Activated CD8-positive, alpha-beta memory T cell treated with anti-CD3 and anti-CD28 coated beads, Interleukin-2, amount 50 U/mL, for 24 hours (primary cell): ENCODE results near the gene IL3RA.
"Not testable (repeated sequence)": the region's sequence is repeated elsewhere in the genome, so short reads cannot be mapped to it uniquely, and the experiment has no call there.

Source experiments
- DNase-seq: peaks from one replicate; pipeline ENCODE4 v3.0.0-alpha.2; 2020; ENCODE audit errors: extremely low read depth

The IL3RA gene

DNA sequence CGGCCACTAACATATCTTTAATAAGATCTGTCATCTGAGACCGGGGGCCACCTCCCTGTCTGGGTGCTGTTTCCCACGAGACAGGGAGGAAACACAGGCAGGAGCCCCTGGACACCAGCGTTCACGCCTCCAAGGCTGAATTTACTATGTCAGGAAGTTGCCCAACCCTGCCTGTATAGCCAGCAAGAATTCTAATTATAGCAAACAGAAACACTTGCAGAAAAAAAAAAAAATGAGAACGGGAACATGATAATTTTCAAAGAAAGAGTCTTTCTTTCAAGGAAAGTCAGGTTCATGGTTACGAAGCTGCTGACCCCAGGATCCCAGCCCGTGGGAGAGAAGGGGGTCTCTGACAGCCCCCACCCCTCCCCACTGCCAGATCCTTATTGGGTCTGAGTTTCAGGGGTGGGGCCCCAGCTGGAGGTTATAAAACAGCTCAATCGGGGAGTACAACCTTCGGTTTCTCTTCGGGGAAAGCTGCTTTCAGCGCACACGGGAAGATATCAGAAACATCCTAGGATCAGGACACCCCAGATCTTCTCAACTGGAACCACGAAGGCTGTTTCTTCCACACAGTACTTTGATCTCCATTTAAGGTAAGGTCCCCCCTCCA, at the start of gene IL3RA:
TSS of gene IL3RA (plus strand) at position 455 of the 613 bp plus-strand sequence. CDS start 4,981 bp downstream, outside the sequence.
- DNase-seq = no peak

GRCh38 chrX:1289535-1289934, 47.0 kb upstream of the IL3RA start:
- DNase-seq = no peak

GRCh38 chrX:1291110-1291740, 45.4 kb upstream of the IL3RA start:
- DNase-seq = no peak

DNA sequence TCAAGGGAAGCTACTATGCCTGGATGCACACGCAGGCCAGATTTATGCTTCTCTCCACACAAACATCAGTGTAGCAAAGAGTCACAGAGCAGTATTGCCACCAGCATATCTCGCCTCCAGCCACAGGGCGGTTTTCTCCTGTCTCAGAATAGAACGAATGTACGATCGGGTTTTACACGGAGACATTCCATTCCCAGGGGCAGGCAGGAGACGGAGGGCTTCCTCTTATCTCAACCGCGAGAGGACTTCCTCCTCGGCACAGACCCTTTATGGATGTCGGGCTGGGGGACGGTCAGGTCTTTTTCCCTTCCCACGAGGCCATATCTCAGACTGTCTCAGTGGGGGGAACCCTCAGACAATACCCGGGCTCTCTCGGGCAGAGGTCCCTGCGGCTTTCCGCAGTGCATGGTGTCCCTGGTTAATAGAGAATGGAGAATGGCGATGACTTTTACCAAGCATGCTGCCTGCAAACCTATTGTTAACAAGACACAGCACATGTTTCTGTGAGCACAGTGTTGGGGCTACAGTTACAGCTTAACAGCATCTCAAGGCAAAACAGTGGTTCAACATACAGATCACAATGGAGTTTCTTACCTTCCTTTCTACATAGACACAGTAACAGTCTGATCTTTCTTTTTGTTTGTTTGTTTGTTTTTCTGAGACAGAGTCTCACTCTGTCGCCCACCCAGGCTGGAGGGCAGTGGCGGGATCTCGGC, 43.9 kb upstream of the IL3RA start:
- no peak for DNase-seq

DNA sequence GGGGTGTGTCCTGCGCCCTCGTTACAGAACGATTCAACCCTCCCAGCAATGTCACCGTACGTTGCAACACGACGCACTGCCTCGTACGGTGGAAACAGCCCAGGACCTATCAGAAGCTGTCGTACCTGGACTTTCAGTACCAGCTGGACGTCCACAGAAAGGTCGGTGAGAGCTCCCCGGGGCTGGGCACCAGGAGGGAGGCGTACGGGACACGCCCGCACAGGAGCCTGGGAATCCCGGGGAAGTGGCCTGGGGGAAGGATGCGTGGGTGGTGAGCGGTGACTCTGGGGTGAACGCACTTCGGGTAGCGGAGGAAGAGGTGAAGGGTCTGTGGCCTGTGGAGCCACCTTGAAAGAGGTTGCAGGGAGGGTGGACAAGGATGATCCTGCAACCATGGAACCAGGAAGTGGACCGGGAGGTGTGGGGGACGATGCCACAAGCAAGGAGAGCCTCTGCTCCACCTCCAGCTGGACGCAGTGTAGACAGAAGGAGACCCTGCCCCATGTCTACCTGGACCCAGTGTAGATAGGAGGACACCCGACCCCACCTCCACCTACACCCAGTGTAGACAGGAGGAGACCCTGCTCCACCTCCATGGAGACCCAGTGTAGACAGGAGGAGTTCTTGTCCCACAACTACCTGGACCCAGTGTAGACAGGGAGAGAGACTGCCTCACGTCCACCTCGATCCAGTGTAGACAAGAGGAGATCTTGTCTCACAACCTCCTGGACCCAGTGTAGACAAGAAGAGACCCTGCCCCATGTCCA, 42.1 kb upstream of the IL3RA start:
- DNase-seq = no peak

GRCh38 chrX:1295550-1295949, 41.0 kb upstream of the IL3RA start:
- DNase-seq = no peak

DNA sequence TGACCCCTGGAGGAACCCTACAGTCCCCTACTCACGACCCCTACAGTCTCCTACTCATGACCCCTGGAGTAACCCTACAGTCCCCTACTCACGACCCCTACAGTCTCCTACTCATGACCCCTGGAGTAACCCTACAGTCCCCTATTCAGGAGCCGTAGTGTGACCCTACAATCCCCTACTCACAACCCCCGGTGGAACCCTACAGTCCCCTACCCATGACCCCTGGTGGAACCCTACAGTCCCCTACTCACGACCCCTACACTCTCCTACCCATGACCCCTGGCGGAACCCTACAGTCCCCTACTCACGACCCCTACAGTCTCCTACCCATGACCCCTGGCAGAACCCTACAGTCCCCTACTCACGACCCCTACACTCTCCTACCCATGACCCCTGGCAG, 39.0 kb upstream of the IL3RA start:
- DNase-seq = not testable (repeated sequence)

- DNase-seq = no peak
These were observed 36.1 kb upstream of the IL3RA start for GRCh38 chrX:1300449-1300848.

GRCh38 chrX:1305411-1305810, 31.2 kb upstream of the IL3RA start:
- no peak for DNase-seq

DNA sequence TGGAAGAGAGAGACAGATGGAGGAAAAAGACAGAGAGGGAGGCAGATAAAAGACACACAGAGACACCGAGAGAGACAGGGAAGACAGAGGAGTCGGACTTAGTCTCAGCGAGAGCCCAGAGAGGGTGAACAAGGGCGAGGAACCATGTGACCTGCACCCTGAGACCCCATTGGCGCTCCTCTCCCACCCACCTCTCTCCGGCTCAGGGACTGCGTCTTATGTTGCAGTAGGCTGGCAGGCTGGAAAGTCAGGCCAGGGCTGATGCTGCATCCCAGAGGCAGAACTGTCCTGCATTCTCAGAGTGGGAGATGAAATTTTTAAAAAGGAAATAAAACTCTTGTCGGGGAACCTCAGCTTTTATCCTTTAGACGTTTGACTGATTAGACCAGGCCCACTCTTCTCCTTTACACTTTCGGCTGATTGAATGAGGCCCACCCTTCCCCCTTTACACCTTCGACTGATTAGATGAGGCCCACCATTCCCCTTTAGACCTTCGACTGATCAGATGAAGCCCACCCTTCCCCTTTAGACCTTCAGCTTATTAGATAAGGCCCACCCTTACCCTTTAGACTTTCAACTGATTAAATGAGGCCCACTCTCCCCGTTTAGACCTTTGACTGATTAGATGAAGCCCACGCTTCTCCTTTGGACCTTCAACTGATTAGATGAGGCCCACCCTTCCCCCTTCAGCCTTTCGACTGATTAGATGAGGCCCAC, 29.5 kb upstream of the IL3RA start:
- DNase-seq = no peak

- no peak for DNase-seq
These were observed 28.8 kb upstream of the IL3RA start for GRCh38 chrX:1307626-1308340.

DNA sequence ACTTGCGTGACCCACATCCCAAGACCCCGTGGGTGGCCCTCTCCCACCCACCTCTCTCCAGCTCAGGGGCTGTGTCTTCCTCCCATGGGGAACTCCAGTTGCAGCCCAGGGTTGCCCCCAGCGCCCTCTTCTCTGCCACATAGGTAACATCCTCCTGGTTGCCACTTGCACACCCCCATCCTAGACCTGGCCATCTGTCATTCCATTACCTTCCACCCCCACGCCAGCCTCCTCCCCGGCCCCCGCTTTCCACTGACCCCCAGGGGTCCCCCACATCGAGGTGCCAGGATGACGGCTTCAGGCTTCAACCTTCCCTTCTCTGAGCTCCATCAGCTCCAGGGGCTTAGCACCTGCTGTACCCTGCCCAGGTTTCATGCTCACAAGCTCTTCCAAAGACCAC, 28.1 kb upstream of the IL3RA start:
- no peak for DNase-seq

- not testable (repeated sequence) for DNase-seq
These were observed 27.7 kb upstream of the IL3RA start for GRCh38 chrX:1308917-1309316.

DNA sequence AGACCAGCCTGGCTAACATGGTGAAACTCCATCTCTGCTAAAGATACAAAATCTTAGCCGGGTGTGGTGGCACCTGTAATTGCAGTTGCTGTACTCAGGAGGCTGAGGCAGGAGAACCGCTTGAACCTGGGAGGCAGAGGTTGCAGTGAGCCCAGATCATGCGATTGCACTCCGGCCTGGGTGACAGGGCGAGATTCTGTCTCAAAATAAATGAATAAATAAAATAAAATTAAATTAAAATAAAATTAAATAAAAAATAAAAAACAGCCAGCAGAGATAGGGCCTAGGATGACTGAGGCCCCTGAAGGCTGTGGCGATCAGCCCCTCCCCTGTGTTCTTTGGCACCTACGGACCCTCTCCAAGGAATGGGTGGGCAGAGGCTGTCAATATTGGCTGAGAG, 22.8 kb upstream of the IL3RA start:
- DNase-seq = no peak

- no peak for DNase-seq
These were observed 20.1 kb upstream of the IL3RA start for GRCh38 chrX:1316527-1316926.

DNA sequence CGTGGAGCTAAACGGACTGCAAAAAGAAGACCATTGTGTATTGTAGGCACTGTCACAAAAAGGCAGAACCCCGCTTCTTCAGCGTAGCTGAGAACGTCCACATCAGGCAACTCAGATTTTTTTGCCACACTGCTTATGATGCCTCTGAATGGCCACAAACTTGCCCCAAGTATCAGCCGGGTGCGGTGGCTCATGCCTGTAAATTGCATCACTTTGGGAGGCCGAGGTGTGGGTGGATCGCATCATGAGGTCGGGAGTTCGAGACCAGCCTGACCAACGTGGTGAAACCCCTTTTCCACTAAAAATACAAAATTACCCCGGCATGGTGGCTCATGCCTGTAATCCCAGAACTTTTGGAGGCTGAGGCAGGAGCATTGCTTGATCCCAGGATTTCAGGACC, 14.9 kb upstream of the IL3RA start:
- DNase-seq = no peak

DNA sequence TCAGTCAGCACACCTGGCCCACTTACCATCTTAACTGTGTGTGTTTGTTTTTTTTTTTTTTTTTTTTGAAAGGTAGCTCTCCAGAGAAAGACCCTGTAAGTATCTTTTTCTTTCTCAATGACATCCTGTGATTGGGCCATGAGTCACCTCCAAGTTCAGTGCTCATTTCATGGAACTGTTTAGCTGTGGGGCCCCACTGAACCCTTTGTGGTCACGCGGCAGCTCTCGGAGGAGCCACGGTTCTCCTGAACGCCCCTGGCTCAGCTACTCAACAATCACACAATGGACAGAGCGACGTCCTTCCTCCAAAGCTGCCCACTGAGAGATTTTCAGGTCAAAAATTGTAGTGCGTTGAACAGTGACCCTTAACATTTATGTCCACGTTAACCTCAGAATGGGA, 14.2 kb upstream of the IL3RA start:
- DNase-seq = no peak

DNA sequence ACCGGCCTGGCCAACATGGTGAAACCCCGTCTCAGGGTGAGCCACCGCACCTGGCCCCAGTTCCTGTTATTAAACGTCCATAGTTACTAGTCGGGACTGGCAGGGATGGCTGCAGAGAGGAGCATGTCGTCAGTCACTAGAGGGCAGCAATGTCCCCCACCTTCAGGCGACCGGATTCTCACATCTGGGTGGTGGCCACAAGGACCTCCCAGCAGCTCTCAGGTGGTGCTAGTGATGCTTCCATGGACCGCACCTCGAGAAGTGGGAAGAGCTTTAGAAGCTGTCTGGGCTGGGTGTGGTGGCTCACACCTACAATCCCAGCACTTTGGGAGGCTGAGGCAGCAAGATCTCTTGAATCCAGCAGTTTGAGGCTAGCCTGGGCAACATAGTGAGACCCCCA, 13.3 kb upstream of the IL3RA start:
- DNase-seq = no peak

GRCh38 chrX:1325515-1326116, 11.0 kb upstream of the IL3RA start:
- DNase-seq = no peak

DNA sequence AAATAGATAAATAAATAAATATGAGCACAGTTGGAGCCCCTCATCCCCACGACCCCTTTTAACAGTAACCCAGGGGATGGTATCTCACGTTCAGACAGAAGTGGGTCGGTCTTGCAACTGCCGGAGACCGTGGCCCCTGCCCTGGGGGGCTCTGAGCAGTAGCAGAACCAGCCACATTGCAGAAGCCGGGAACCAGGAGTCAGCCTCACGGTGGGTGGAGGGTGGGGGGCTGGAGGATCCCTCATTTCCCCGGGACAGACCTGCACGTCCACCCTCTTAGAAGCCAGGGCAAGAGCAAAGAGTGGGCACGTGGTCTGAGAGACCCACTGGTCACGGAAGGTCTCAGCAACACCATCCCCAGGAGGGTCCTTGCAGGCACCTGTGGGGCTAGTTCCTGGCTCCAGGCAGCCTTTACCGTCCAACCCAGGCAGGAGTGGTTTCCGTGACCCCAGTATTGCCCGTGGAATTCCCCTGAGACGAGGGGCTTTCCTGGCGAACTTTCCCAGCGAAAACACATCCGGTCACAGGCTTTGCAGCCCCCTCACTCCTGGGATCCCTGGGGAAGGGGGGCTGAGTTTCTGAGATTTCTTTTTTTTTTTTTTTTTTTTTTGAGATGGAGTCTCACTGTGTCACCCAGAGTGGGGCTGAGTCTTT, 8.8 kb upstream of the IL3RA start:
- DNase-seq = no peak
